T-cell (primary cell): ENCODE results near the gene KLHL40. TPM values are rescaled to one million over a fixed set of nuclear protein-coding genes. Genes with fewer than 3 reads are reported as not detected.
A peak's percentile ranks its signal among the peaks of the same experiment; 100 is the strongest.

ENCODE experiments used
- ATAC-seq, 4 experiments: fragments of 200-7000 bp in 3 of 4; fragments of 150-1000 bp in 1 of 4; cut with Tn5 transposase; replicated peaks in 1 of 4; 1 replicate in 3 of 4; 2 replicates in 1 of 4; pipeline ENCODE4 v1.10.0; 2021; ENCODE audit warnings: moderate library complexity in 3 of 4, mild to moderate bottlenecking in 2 of 4, moderate number of reproducible peaks in 1 of 4
- CTCF ChIA-PET, 2 donors: fragments of 300-600 bp; sonication (Branson Sonifier 250); formaldehyde crosslinking; loops; one replicate each; lab custom pipeline; 2022; ENCODE audit warnings: antibody characterized with exemption in 2 of 2; lab: Charles Lee
- POLR2A ChIA-PET, 2 donors: fragments of 300-600 bp; sonication (Branson Sonifier 250); formaldehyde crosslinking; loops; one replicate each; lab custom pipeline; 2022; ENCODE audit warnings: antibody characterized with exemption in 2 of 2; lab: Charles Lee
- DNase-seq, 35 experiments: peaks; one replicate each; pipeline versions ENCODE4 v3.0.0 to v3.0.0-alpha.2; 2013 to 2023
- H3K27ac ChIP-seq: one replicate; pipeline ENCODE4 v1.5.1; 2013; ENCODE audit warnings: low read length
- H3K27me3 ChIP-seq, 2 experiments: replicated peaks in 1 of 2; 1 replicate in 1 of 2; 2 replicates in 1 of 2; pipeline versions ENCODE4 v1.6.1 to v1.7.0; 2013; ENCODE audit warnings: low read length in 1 of 2, mixed read lengths in 1 of 2; ENCODE audit not compliant: control insufficient read depth in 2 of 2, insufficient read depth in 2 of 2; ENCODE audit errors: extremely low read depth in 1 of 2
- H3K36me3 ChIP-seq, 2 donors: 1 replicate in 1 of 2; 2 replicates in 1 of 2; pipeline versions ENCODE4 v1.6.1 to v1.7.0; 2013; ENCODE audit warnings: low read length in 1 of 2; ENCODE audit not compliant: control insufficient read depth in 2 of 2, insufficient read depth in 1 of 2; ENCODE audit errors: extremely low read depth in 1 of 2
- H3K4me1 ChIP-seq, 2 experiments: 1 replicate in 1 of 2; 2 replicates in 1 of 2; pipeline versions ENCODE4 v1.6.1 to v1.7.0; 2013; ENCODE audit warnings: low read length in 2 of 2, mixed read lengths in 1 of 2; ENCODE audit not compliant: insufficient read depth in 2 of 2, control insufficient read depth in 1 of 2; ENCODE audit errors: extremely low read depth in 1 of 2
- H3K4me3 ChIP-seq, 2 donors: 1 replicate in 1 of 2; 2 replicates in 1 of 2; pipeline versions ENCODE4 v1.5.1 to v1.7.0; 2013; ENCODE audit warnings: mild to moderate bottlenecking in 2 of 2, low read length in 1 of 2, moderate library complexity in 1 of 2; ENCODE audit not compliant: control insufficient read depth in 1 of 2; ENCODE audit errors: extremely low read depth in 1 of 2
- H3K9me3 ChIP-seq: 2 replicates; pipeline ENCODE4 v1.7.0; 2013
- H3K27ac Mint-ChIP-seq, 2 donors: one replicate each; pipeline ENCODE4 v1.8.0; 2020 to 2021; ENCODE audit warnings: mild to moderate bottlenecking in 2 of 2, mixed read lengths in 2 of 2
- H3K27me3 Mint-ChIP-seq, 2 donors: one replicate each; pipeline ENCODE4 v1.8.0; 2021 to 2022; ENCODE audit warnings: mixed read lengths in 2 of 2
- H3K36me3 Mint-ChIP-seq: one replicate; pipeline ENCODE4 v1.8.0; 2021; ENCODE audit warnings: mixed read lengths
- H3K4me1 Mint-ChIP-seq, 3 donors: one replicate each; pipeline ENCODE4 v1.8.0; 2020 to 2022; ENCODE audit warnings: mixed read lengths in 3 of 3, mild to moderate bottlenecking in 1 of 3
- H3K4me3 Mint-ChIP-seq, 3 donors: one replicate each; pipeline ENCODE4 v1.8.0; 2020 to 2022; ENCODE audit warnings: mild to moderate bottlenecking in 3 of 3, mixed read lengths in 3 of 3, moderate library complexity in 3 of 3
- H3K9me3 Mint-ChIP-seq, 3 donors: one replicate each; pipeline ENCODE4 v1.8.0; 2020 to 2022; ENCODE audit warnings: mixed read lengths in 3 of 3
- WGBS: methylation state at CpG from one replicate; pipeline ENCODE4 v1.1.5; 2013; ENCODE audit warnings: missing lambda C conversion rate; ENCODE audit not compliant: insufficient coverage; 5-methylcytosine and 5-hydroxymethylcytosine counted together
- total RNA-seq, 35 experiments: library from RNA in 6 of 35; stranded (reverse) in 6 of 35; fragments of 120-200 nt in 1 of 35; gene quantifications; one replicate each; pipeline versions ENCODE4 v1.2.1 to v1.2.4 and lab custom pipeline; 2013 to 2026

KLHL40 gene
- total RNA-seq, 5 donors from 2014 or later (not counting 1 experiment from before 2014, with no cell fraction given), result not detected

DNA sequence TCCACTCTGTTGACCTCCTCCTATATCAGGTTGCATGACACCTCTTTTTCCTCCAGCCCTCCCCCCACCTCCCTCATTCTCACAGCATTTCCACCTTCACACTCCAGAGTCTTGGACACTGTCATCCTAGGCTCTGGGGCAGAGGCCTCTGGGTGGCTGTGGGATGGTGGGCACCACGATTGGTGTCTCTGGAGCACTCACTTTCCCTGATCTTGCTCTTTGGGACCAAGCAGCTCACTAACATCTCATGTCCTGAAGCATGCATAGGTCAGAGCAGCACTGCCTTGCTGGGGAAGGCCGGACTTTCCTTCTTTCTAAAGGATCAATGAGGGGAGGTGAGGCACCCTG lies 16.9 kb upstream of the KLHL40 start:
- Mint-ChIP-seq H3K4me3 (no peak overlapping the region), H3K36me3 (no peaks in the 10 kb centered on the region), H3K9me3 (peaks cover 0 to 7% (median 3%) of the 10 kb centered on the region in 3 donors), H3K4me1 (no peaks in the 10 kb centered on the region), H3K27me3 (peaks cover 0 to 5% of the 10 kb centered on the region in 2 donors), H3K27ac (no peak overlapping the region)
- POLR2A ChIA-PET, result no interaction called here
- WGBS, result no CpG with 5 or more reads among the region's 2 CpGs
- no peak for ATAC-seq
- Histone ChIP-seq H3K9me3 (no peaks in the 10 kb centered on the region), H3K4me1 (no peaks in the 10 kb centered on the region), H3K36me3 (no peaks in the 10 kb centered on the region), H3K27ac (no peak overlapping the region), H3K4me3 (no peak overlapping the region), H3K27me3 (peaks cover 0 to 20% of the 10 kb centered on the region in 2 experiments)
- DNase-seq, result no peak
- CTCF ChIA-PET, result no interaction called here

DNA sequence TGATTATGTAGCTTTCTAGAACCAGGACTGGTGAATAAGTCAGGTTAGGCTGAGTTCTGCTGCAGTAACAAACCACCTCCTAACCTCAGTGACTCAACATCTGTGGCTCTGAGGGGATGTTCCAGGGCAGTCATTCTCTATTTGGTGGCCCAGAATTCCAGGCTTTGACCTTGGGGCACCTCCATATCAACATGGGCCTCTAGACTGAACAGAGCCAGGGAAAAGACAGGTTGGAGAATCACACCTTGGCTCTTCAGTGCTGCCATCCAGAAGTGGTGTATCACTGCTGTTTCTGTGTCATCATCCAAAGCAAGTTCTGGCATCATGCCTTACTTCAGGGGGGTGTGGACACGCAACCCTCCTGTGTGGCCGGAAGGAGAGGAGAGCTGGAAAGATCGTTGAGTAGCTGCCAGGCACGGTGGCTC lies 16.5 kb upstream of the KLHL40 start:
- peak in 1 of 35 experiments; percentile 15 for DNase-seq
- ATAC-seq, result no peak
- Histone ChIP-seq H3K27me3 (peaks cover 0 to 20% of the 10 kb centered on the region in 2 experiments), H3K27ac (no peak overlapping the region), H3K36me3 (no peaks in the 10 kb centered on the region), H3K4me3 (no peak overlapping the region), H3K9me3 (no peaks in the 10 kb centered on the region), H3K4me1 (no peaks in the 10 kb centered on the region)
- Mint-ChIP-seq H3K9me3 (peaks cover 0 to 7% (median 3%) of the 10 kb centered on the region in 3 donors), H3K4me1 (no peaks in the 10 kb centered on the region), H3K27me3 (peaks cover 0 to 5% of the 10 kb centered on the region in 2 donors), H3K27ac (no peak overlapping the region), H3K4me3 (no peak overlapping the region), H3K36me3 (no peaks in the 10 kb centered on the region)
- ChIA-PET CTCF (no interaction called here), POLR2A (no interaction called here)
- 97% methylated on average over 4 of the region's 4 CpGs for WGBS

DNA sequence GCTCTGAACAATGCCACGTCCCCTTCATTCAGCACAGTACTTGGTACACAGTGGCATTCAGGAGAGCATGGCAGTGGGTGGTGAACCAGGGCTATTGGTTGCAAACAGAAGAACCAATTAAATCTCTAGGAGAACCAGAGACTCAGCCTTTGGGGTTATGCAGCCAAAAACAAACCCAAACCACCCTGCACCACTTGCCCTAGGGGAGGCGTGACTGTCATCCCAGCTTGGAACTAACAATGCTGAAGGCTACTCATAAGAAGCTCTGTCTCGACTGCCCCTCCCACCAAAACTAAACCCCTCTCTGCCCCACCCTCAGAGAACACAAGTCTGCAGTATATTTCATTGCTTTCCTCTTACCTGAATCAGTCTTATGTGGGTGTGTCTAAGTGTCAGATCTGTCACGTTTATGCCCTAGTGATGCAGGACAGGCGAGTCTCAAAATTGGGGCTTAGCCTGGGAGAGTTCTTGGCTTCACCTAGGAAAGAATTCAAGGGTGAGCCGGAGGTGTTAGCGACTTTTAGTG lies 15.2 kb upstream of the KLHL40 start:
- Mint-ChIP-seq H3K27ac (no peak overlapping the region), H3K4me1 (no peaks in the 10 kb centered on the region), H3K4me3 (no peak overlapping the region), H3K27me3 (peaks cover 0 to 5% of the 10 kb centered on the region in 2 donors), H3K36me3 (no peaks in the 10 kb centered on the region), H3K9me3 (peaks cover 0 to 7% (median 3%) of the 10 kb centered on the region in 3 donors)
- ChIA-PET POLR2A (no interaction called here), CTCF (no interaction called here)
- ATAC-seq, result no peak
- H3K27ac ChIP-seq, result no peak overlapping the region
- no peaks in the 10 kb centered on the region for H3K36me3 ChIP-seq
- H3K4me1 ChIP-seq, result no peaks in the 10 kb centered on the region
- DNase-seq, result peak in 1 of 35 experiments; percentile 12
- H3K4me3 ChIP-seq, result no peak overlapping the region
- peaks cover 0 to 20% of the 10 kb centered on the region in 2 experiments for H3K27me3 ChIP-seq
- WGBS, result 87% methylated on average over 6 of the region's 7 CpGs
- no peaks in the 10 kb centered on the region for H3K9me3 ChIP-seq

DNA sequence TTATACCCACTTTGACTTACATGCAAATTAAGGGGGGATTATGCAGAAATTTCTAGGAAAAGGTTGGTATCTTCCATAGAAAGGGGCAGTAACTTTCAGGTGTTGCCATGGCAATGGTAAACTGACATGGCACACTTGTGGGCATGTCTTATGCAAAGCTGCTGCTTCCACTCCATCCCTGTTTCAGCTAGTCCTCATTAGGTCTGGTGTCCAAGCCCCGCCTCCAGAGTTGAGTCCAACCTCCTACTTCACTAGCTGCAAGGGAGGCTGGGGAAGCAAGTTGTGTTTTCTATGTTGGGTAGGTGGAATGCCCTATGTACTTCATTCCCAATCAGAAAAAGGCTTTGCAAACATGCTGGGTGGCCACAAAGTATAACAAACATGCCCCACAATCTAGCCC lies 14.7 kb upstream of the KLHL40 start:
- H3K4me1 ChIP-seq, result no peaks in the 10 kb centered on the region
- WGBS, result no CpG with 5 or more reads among the region's 1 CpG
- ChIA-PET POLR2A (no interaction called here), CTCF (no interaction called here)
- H3K4me3 ChIP-seq, result no peak overlapping the region
- H3K36me3 Mint-ChIP-seq, result no peaks in the 10 kb centered on the region
- peaks cover 0 to 5% of the 10 kb centered on the region in 2 donors for H3K27me3 Mint-ChIP-seq
- no peaks in the 10 kb centered on the region for H3K4me1 Mint-ChIP-seq
- ATAC-seq (no peak), DNase-seq (peak in 1 of 35 experiments; percentile 7)
- H3K9me3 Mint-ChIP-seq, result peaks cover 0 to 7% (median 3%) of the 10 kb centered on the region in 3 donors
- no peak overlapping the region for H3K27ac ChIP-seq
- H3K27me3 ChIP-seq, result peaks cover 0 to 20% of the 10 kb centered on the region in 2 experiments
- H3K36me3 ChIP-seq, result no peaks in the 10 kb centered on the region
- H3K9me3 ChIP-seq, result no peaks in the 10 kb centered on the region
- H3K27ac Mint-ChIP-seq, result no peak overlapping the region
- no peak overlapping the region for H3K4me3 Mint-ChIP-seq

DNA sequence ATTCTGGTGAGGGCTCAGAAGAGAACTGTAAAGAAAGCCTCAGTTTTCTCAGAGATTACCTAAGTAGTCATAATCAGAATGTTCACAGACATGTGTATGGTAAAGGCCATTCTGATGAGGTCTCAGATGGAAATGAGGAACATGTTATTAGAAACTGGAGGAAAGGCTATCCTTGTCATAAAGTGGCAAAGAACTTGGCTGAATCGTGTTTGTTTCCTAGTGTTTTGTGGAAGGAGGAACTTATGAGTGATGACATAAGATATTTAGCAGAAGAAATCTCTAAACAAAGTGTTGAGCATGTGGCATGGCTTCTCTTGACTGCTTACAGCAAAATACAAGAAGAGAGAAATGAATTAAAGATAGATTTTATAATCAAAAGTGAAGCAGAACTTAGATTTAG lies 12.8 kb upstream of the KLHL40 start:
- Mint-ChIP-seq H3K36me3 (peaks cover under 1% of the 10 kb centered on the region), H3K4me1 (no peaks in the 10 kb centered on the region), H3K27me3 (peaks cover 0 to 2% of the 10 kb centered on the region in 2 donors), H3K9me3 (peaks cover 3 to 24% (median 9%) of the 10 kb centered on the region in 3 donors), H3K27ac (no peak overlapping the region), H3K4me3 (no peak overlapping the region)
- Histone ChIP-seq H3K27me3 (peaks cover 0 to 10% of the 10 kb centered on the region in 2 experiments), H3K9me3 (no peaks in the 10 kb centered on the region), H3K4me3 (no peak overlapping the region), H3K36me3 (no peaks in the 10 kb centered on the region), H3K4me1 (no peaks in the 10 kb centered on the region), H3K27ac (no peak overlapping the region)
- ChIA-PET CTCF (no interaction called here), POLR2A (no interaction called here)
- DNase-seq (no peak), ATAC-seq (no peak)
- no CpG with 5 or more reads among the region's 1 CpG for WGBS

DNA sequence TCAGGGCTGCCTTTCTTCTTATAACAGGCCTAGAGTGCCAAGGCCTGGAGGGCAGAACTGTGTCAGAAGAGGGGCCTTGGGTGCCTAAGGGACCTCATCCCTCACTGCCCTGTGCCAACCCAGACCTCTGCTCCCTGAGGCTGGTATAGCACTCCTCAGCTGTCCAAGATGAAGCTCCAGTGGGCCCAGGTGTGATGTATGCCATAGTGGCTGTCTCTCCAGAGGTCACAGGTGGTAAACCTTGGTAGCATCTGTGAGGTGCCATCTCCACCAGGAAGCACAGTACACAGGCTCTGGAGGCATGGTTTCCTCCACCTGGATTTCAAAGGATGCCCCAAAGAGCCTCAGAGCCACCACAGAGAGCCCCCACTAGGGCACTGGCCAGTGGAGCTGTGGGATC lies 12.3 kb upstream of the KLHL40 start:
- H3K4me1 Mint-ChIP-seq, result no peaks in the 10 kb centered on the region
- no peak overlapping the region for H3K4me3 ChIP-seq
- no peak overlapping the region for H3K4me3 Mint-ChIP-seq
- no peaks in the 10 kb centered on the region for H3K36me3 ChIP-seq
- DNase-seq (no peak), ATAC-seq (no peak)
- POLR2A ChIA-PET, result no interaction called here
- H3K27me3 Mint-ChIP-seq, result no peaks in the 10 kb centered on the region
- no peak overlapping the region for H3K27ac ChIP-seq
- CTCF ChIA-PET, result no interaction called here
- H3K36me3 Mint-ChIP-seq, result peaks cover 5% of the 10 kb centered on the region
- H3K9me3 ChIP-seq, result no peaks in the 10 kb centered on the region
- peaks cover 9 to 29% (median 15%) of the 10 kb centered on the region in 3 donors for H3K9me3 Mint-ChIP-seq
- H3K4me1 ChIP-seq, result no peaks in the 10 kb centered on the region
- H3K27me3 ChIP-seq, result peaks cover 0 to 6% of the 10 kb centered on the region in 2 experiments
- no peak overlapping the region for H3K27ac Mint-ChIP-seq

DNA sequence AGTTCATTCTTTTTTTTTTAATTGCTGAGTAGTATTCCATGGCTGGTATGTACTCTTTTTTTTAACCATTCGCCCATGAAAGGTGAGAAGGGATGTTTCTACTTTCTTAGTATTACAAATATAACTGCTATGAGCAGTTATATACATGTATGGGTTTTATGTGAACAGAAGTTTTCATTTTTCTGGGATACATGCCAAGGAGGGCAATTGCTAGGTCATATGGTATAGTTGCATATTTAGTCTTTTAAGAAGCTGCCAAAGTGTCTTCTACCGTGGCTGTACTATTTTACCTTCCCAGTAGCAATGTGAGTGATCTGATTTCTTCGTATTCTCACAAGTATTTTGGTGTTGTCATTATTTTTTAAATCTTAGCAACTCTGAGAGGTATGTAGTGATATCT lies 11.2 kb upstream of the KLHL40 start:
- Histone ChIP-seq H3K9me3 (no peaks in the 10 kb centered on the region), H3K4me1 (no peaks in the 10 kb centered on the region), H3K27me3 (no peaks in the 10 kb centered on the region), H3K36me3 (no peaks in the 10 kb centered on the region), H3K4me3 (no peak overlapping the region), H3K27ac (no peak overlapping the region)
- POLR2A ChIA-PET, result no interaction called here
- Mint-ChIP-seq H3K4me1 (no peaks in the 10 kb centered on the region), H3K36me3 (peaks cover 5% of the 10 kb centered on the region), H3K9me3 (peaks cover 10 to 34% (median 21%) of the 10 kb centered on the region in 3 donors), H3K27ac (no peak overlapping the region), H3K27me3 (no peaks in the 10 kb centered on the region), H3K4me3 (no peak overlapping the region)
- CTCF ChIA-PET, result no interaction called here
- ATAC-seq (no peak), DNase-seq (no peak)
- WGBS, result no CpG with 5 or more reads among the region's 3 CpGs
